Testis (tissue), 2 donors: Measurements from ENCODE around the gene SGSM2.

ENCODE experiments used
- POLR2A ChIP-seq: fragments of 450-650 bp; IDR thresholded peaks from one replicate; pipeline ENCODE4 v1.6.1; 2017; ENCODE audit warnings: antibody characterized with exemption, mild to moderate bottlenecking, moderate library complexity
- TF ChIP-seq, protein P1 (sequence below), 3 experiments: fragments of 450-650 bp in 2 of 3; fragments of 200-600 bp in 1 of 3; sonication (generic) in 1 of 3; IDR thresholded peaks; one replicate each; pipeline ENCODE4 v1.5.1; 2016 to 2019; ENCODE audit warnings: antibody characterized with exemption in 3 of 3, mild to moderate bottlenecking in 2 of 3, moderate library complexity in 1 of 3

DNA sequence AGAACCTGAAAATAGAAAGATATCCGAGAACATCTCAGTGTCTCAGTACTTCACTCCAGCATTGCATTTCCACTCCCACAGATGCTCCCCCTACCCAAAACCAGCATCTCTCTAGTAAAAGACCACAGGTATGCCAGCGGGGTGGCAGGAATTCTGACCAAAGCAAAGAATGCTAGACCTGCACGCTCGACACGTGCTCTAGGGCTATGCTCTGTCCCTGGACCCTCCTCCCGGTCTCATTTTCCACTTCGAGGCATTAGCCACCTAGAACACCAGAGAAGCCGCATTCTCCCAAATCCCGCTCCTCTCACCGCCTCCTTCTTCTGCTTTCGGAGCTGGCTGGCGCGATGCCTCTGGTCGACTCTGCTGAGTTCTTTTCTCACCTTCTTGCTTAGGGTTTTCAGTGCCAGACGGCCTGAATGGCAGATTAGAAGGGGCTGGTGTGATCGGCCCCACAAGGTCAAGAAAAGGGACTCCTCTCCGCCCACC lies 1.5 kb upstream of the SGSM2 start:
- TF ChIP-seq, protein P1, sequence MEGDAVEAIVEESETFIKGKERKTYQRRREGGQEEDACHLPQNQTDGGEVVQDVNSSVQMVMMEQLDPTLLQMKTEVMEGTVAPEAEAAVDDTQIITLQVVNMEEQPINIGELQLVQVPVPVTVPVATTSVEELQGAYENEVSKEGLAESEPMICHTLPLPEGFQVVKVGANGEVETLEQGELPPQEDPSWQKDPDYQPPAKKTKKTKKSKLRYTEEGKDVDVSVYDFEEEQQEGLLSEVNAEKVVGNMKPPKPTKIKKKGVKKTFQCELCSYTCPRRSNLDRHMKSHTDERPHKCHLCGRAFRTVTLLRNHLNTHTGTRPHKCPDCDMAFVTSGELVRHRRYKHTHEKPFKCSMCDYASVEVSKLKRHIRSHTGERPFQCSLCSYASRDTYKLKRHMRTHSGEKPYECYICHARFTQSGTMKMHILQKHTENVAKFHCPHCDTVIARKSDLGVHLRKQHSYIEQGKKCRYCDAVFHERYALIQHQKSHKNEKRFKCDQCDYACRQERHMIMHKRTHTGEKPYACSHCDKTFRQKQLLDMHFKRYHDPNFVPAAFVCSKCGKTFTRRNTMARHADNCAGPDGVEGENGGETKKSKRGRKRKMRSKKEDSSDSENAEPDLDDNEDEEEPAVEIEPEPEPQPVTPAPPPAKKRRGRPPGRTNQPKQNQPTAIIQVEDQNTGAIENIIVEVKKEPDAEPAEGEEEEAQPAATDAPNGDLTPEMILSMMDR (IDR thresholded peaks at IDR 0.05), result no peak
- TF ChIP-seq POLR2A, result no peak
